Fibroblast of lung (primary cell): Measurements from ENCODE around the gene ATP6V0D1.

Experiments used
- EZH2 ChIP-seq: IDR thresholded peaks from 2 replicates; pipeline ENCODE4 v1.5.1; 2012; ENCODE audit warnings: low read length, control low read depth, mild to moderate bottlenecking; ENCODE audit errors: missing control alignments
- TF ChIP-seq, protein P1 (sequence below), 2 donors: IDR thresholded peaks in 1 of 2; conservative IDR thresholded peaks in 1 of 2; 1 replicate in 1 of 2; 2 replicates in 1 of 2; pipeline ENCODE4 v1.5.1; 2011 to 2012; ENCODE audit warnings: low read length in 2 of 2, control low read depth in 1 of 2, inconsistent platforms in 1 of 2, low read depth in 1 of 2, mild to moderate bottlenecking in 1 of 2

GRCh38 chr16:67391424-67392300, 89.3 kb downstream of the ATP6V0D1 start:
- TF ChIP-seq EZH2: no peak
- TF ChIP-seq, protein P1, sequence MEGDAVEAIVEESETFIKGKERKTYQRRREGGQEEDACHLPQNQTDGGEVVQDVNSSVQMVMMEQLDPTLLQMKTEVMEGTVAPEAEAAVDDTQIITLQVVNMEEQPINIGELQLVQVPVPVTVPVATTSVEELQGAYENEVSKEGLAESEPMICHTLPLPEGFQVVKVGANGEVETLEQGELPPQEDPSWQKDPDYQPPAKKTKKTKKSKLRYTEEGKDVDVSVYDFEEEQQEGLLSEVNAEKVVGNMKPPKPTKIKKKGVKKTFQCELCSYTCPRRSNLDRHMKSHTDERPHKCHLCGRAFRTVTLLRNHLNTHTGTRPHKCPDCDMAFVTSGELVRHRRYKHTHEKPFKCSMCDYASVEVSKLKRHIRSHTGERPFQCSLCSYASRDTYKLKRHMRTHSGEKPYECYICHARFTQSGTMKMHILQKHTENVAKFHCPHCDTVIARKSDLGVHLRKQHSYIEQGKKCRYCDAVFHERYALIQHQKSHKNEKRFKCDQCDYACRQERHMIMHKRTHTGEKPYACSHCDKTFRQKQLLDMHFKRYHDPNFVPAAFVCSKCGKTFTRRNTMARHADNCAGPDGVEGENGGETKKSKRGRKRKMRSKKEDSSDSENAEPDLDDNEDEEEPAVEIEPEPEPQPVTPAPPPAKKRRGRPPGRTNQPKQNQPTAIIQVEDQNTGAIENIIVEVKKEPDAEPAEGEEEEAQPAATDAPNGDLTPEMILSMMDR (conservative IDR thresholded peaks at IDR 0.05 in 1 of 2, IDR thresholded peaks at IDR 0.05 in 1 of 2; ENCODE audit: low read depth in 1 of 2, low read length in 2 of 2): no peak
